Uterus (tissue), 4 donors: Measurements from ENCODE around the gene NOL3. TPM values are rescaled to one million over a fixed set of nuclear protein-coding genes. Genes with fewer than 3 reads are reported as not detected.

Experiments
- DNase-seq, 2 donors: peaks; one replicate each; pipeline ENCODE4 v3.0.0-alpha.2; 2019 to 2020
- H3K27ac ChIP-seq, 2 donors: fragments of 200-600 bp; sonication (generic); 1 replicate in 1 of 2; 2 replicates in 1 of 2; pipeline ENCODE4 v1.5.1; 2016 to 2018
- H3K27me3 ChIP-seq, 2 donors: fragments of 200-600 bp; sonication (generic); one replicate each; pipeline ENCODE4 v1.5.1; 2018 to 2019; ENCODE audit warnings: control low read depth in 1 of 2
- H3K36me3 ChIP-seq, 2 donors: fragments of 200-600 bp; sonication (generic); one replicate each; pipeline ENCODE4 v1.5.1; 2019; ENCODE audit warnings: control low read depth in 1 of 2
- H3K4me1 ChIP-seq, 2 donors: fragments of 200-600 bp; sonication (generic); one replicate each; pipeline ENCODE4 v1.5.1; 2018 to 2019; ENCODE audit warnings: control low read depth in 1 of 2
- H3K4me3 ChIP-seq, 2 donors: fragments of 200-600 bp; sonication (generic); 1 replicate in 1 of 2; 2 replicates in 1 of 2; pipeline ENCODE4 v1.5.1; 2018 to 2019; ENCODE audit warnings: mild to moderate bottlenecking in 1 of 2
- H3K9me3 ChIP-seq, 2 donors: fragments of 200-600 bp; sonication (generic); one replicate each; pipeline ENCODE4 v1.5.1; 2019; ENCODE audit warnings: control low read depth in 1 of 2
- POLR2A ChIP-seq, 2 donors: fragments of 450-650 bp; IDR thresholded peaks; one replicate each; pipeline ENCODE4 v1.6.1; 2016; ENCODE audit warnings: antibody characterized with exemption in 2 of 2, mild to moderate bottlenecking in 1 of 2, moderate library complexity in 1 of 2
- intact Hi-C: fragments of 100-400 bp; cut with DNase I; formaldehyde crosslinking; loops from one replicate; pipeline ENCODE4 v1.15.1; 2023; ENCODE audit warnings: low total_unique reads
- total RNA-seq, 4 donors: library from RNA; depleted of rRNA in 3 of 4; stranded (reverse); fragments of >200 nt in 3 of 4; gene quantifications; one replicate each; pipeline versions ENCODE4 v1.1.0 to v1.2.4, GENCODE V29; 2014 to 2023
- TF ChIP-seq, protein P1 (sequence below), 4 experiments: fragments of 200-600 bp in 2 of 4; fragments of 450-650 bp in 2 of 4; sonication (generic) in 2 of 4; IDR thresholded peaks; one replicate each; pipeline ENCODE4 v1.5.1; 2016 to 2019; ENCODE audit warnings: antibody characterized with exemption in 4 of 4, mild to moderate bottlenecking in 2 of 4, moderate library complexity in 1 of 4
- donor health status: DM: yes; HTN: yes; CAD: no.

NOL3 gene
- total RNA-seq, 4 donors from 2014 or later, result 3.3 to 29.7 (median 17.0) TPM

DNA sequence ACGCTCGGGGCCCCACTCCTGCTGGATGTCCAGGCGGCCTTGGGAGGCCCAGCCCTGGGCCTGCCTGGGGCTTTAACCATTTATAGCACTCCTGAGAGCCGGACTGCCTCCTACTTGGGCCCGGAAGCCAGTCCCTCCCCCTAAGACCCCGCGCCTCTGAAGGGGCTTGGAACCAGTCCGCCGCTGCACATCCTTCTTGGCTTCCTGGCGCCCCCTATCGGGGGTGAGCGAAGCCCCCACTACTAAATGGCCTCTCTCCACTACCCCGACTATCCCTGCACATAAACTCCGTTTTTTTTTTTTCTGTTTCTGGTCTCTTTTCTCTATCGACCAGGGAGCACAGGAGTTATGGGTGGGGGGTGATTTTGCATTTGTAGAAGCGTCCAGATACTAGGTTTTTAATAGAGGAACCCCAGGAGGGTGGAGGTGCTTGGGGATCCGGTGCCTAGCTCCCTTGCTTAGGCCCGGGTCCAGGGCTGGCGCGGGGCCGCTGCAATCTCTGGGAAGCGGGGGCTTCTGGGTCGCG is 633 bp upstream of the NOL3 start:
- intact Hi-C loops, result no loop called here
- no peak for TF ChIP-seq POLR2A (IDR thresholded peaks at IDR 0.05)
- TF ChIP-seq, protein P1, sequence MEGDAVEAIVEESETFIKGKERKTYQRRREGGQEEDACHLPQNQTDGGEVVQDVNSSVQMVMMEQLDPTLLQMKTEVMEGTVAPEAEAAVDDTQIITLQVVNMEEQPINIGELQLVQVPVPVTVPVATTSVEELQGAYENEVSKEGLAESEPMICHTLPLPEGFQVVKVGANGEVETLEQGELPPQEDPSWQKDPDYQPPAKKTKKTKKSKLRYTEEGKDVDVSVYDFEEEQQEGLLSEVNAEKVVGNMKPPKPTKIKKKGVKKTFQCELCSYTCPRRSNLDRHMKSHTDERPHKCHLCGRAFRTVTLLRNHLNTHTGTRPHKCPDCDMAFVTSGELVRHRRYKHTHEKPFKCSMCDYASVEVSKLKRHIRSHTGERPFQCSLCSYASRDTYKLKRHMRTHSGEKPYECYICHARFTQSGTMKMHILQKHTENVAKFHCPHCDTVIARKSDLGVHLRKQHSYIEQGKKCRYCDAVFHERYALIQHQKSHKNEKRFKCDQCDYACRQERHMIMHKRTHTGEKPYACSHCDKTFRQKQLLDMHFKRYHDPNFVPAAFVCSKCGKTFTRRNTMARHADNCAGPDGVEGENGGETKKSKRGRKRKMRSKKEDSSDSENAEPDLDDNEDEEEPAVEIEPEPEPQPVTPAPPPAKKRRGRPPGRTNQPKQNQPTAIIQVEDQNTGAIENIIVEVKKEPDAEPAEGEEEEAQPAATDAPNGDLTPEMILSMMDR (IDR thresholded peaks at IDR 0.05), result peak in 3 of 4 experiments; percentile 17 to 41 (median 19)
- Histone ChIP-seq H3K4me1 (peaks cover 0 to 10% of the 10 kb centered on the region in 2 donors), H3K36me3 (no peaks in the 10 kb centered on the region), H3K27me3 (no peaks in the 10 kb centered on the region), H3K27ac (peak overlapping the region; percentile 85 to 93), H3K9me3 (no peaks in the 10 kb centered on the region), H3K4me3 (peak overlapping the region; percentile 45 to 49)
- no peak for DNase-seq

DNA sequence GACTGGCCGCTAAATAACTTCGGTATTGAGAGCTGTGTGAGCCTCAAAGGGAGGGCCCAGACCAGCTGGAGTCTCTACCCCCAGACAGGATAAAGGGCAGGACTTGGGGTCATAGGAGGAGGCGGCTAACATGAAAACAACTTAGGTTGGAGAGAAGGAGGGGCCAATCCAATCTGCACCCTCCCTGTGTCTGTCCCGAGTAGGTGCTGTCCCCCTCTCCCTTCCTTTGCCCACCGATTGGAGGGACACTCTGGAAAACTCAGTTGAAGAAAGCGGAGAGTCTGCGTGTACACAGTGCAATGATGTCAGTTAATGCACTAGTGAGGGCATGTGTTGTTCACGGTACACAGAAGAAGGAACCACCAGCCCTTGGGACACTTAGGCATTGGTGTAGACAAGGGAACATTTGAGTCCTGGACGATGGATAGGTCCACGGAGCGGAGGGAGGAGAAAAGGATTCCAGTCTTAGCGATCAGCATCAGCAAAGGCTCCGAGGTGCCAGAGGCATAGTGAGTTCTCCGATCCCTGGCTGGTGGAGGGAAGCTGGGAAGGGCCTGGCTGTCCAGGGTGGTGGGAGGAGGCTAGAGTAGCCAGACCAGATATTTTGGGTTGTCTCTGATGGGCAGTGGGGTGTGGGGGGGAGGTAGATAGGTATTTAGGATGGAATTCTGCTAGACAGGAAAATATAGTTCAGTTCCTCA is 761 bp downstream of the NOL3 start:
- H3K36me3 ChIP-seq, result no peaks in the 10 kb centered on the region
- peaks cover 0 to 10% of the 10 kb centered on the region in 2 donors for H3K4me1 ChIP-seq
- intact Hi-C loops, result no loop called here
- H3K27ac ChIP-seq, result peak overlapping the region; percentile 85 to 93
- no peak for DNase-seq
- H3K9me3 ChIP-seq, result no peaks in the 10 kb centered on the region
- H3K27me3 ChIP-seq, result no peaks in the 10 kb centered on the region
- peak overlapping the region; percentile 45 to 49 for H3K4me3 ChIP-seq
- TF ChIP-seq, protein P1 (IDR thresholded peaks at IDR 0.05), result no peak
- TF ChIP-seq POLR2A (IDR thresholded peaks at IDR 0.05), result no peak

DNA sequence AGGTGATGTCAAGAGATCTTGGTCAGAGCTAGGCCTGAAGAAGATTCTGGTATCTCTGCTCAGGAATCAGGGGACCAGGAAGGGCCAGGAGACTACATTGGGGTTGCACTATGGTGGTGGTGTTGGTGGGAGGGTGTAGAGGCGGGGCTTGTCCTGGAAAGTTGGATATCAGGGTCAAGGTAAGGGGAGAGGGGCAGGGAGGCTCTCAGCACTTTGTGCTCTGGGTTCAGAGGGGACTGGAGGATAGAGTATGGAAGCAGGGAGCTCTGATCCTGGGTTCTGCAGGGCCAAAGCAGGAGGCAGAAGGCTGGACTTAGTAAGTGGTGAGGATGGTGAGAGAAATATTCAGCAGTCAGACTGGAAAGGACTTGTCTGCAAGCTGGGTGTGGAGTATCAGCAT is 3.0 kb downstream of the NOL3 start:
- no peak for DNase-seq
- no peak for TF ChIP-seq POLR2A (IDR thresholded peaks at IDR 0.05)
- TF ChIP-seq, protein P1 (IDR thresholded peaks at IDR 0.05), result no peak
- Histone ChIP-seq H3K36me3 (no peaks in the 10 kb centered on the region), H3K9me3 (no peaks in the 10 kb centered on the region), H3K4me1 (peaks cover 0 to 10% of the 10 kb centered on the region in 2 donors), H3K4me3 (peak overlapping the region in 1 of 2 donors; percentile 37), H3K27ac (peak overlapping the region; percentile 73 to 74), H3K27me3 (no peaks in the 10 kb centered on the region)
- intact Hi-C loops, result no loop called here

DNA sequence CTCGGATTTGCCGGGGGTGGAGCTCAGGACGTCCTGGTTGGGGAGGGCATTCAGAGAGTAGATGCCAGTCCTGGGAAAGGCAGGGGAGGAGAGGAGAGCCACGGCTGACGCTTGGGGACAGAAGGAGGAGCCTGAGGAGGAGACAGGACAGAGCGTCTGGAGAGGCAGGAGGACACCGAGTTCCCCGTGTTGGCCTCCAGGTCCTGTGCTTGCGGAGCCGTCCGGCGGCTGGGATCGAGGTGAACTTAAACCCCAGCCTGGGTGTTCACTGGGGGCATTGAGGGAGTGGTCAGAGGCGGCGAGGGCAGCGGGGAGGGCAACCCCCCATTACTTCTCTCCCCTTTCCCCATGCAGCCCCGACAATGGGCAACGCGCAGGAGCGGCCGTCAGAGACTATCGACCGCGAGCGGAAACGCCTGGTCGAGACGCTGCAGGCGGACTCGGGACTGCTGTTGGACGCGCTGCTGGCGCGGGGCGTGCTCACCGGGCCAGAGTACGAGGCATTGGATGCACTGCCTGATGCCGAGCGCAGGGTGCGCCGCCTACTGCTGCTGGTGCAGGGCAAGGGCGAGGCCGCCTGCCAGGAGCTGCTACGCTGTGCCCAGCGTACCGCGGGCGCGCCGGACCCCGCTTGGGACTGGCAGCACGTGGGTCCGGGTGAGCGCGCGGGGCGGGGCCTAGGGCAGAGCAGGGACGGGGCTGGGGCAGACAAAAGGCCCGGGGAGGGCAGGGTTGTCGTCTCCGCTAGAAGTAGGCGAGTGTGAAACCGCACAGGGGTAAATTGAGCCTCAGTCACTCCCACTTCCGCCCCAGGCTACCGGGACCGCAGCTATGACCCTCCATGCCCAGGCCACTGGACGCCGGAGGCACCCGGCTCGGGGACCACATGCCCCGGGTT is 3.7 kb downstream of the NOL3 start:
- H3K27me3 ChIP-seq, result no peaks in the 10 kb centered on the region
- intact Hi-C loops, result no loop called here
- no peaks in the 10 kb centered on the region for H3K36me3 ChIP-seq
- peak overlapping the region; percentile 73 to 74 for H3K27ac ChIP-seq
- peak overlapping the region; percentile 31 to 37 for H3K4me3 ChIP-seq
- peak; percentile 56 for TF ChIP-seq POLR2A (IDR thresholded peaks at IDR 0.05)
- TF ChIP-seq, protein P1 (IDR thresholded peaks at IDR 0.05), result peak; percentile 20 to 43 (median 36)
- H3K9me3 ChIP-seq, result no peaks in the 10 kb centered on the region
- H3K4me1 ChIP-seq, result peaks cover 0 to 8% of the 10 kb centered on the region in 2 donors
- peak; percentile 70 to 76 for DNase-seq
